Transverse colon (tissue), 4 donors: Measurements from ENCODE around the gene SFXN5. TPM values are rescaled to one million over a fixed set of nuclear protein-coding genes. Genes with fewer than 3 reads are reported as not detected.
A peak's percentile ranks its signal among the peaks of the same experiment; 100 is the strongest.

Source experiments
- DNase-seq: peaks from one replicate; pipeline ENCODE4 v3.0.0-alpha.2; 2019
- H3K27ac ChIP-seq, 4 donors: fragments of 200-600 bp; sonication (generic); 2 replicates each; pipeline ENCODE4 v1.5.1; 2016 to 2018; ENCODE audit warnings: inconsistent platforms in 4 of 4
- H3K27me3 ChIP-seq: fragments of 200-600 bp; sonication (generic); 2 replicates; pipeline ENCODE4 v1.5.1; 2017; ENCODE audit warnings: inconsistent platforms
- H3K36me3 ChIP-seq, 4 donors: fragments of 200-600 bp; sonication (generic); 2 replicates each; pipeline ENCODE4 v1.5.1; 2017 to 2019; ENCODE audit warnings: inconsistent platforms in 4 of 4
- H3K4me1 ChIP-seq, 4 donors: fragments of 200-600 bp; sonication (generic); 2 replicates each; pipeline ENCODE4 v1.5.1; 2017 to 2020; ENCODE audit warnings: inconsistent platforms in 4 of 4
- H3K4me3 ChIP-seq, 4 donors: fragments of 200-600 bp; sonication (generic); 1 replicate in 1 of 4; 2 replicates in 3 of 4; pipeline versions ENCODE4 v1.5.1 to v1.6.1; 2017 to 2019; ENCODE audit warnings: inconsistent platforms in 4 of 4
- H3K9me3 ChIP-seq, 2 donors: fragments of 200-600 bp; sonication (generic); 2 replicates each; pipeline ENCODE4 v1.5.1; 2017 to 2019; ENCODE audit warnings: inconsistent platforms in 2 of 2
- CTCF ChIP-seq, 5 experiments: fragments of 200-600 bp in 3 of 5; fragments of 450-650 bp in 2 of 5; sonication (generic) in 3 of 5; IDR thresholded peaks; 1 replicate in 2 of 5; 2 replicates in 3 of 5; pipeline ENCODE4 v1.5.1; 2016 to 2017; ENCODE audit warnings: antibody characterized with exemption in 5 of 5, inconsistent platforms in 3 of 5, mild to moderate bottlenecking in 2 of 5, moderate library complexity in 1 of 5
- EP300 ChIP-seq: sonication (generic); formaldehyde crosslinking; IDR thresholded peaks from one replicate; pipeline ENCODE4 v1.6.1; 2017; ENCODE audit warnings: antibody characterized with exemption, low read depth
- POLR2A ChIP-seq: fragments of 450-650 bp; IDR thresholded peaks from one replicate; pipeline ENCODE4 v1.6.1; 2016; ENCODE audit warnings: antibody characterized with exemption, mild to moderate bottlenecking, moderate library complexity
- POLR2AphosphoS5 ChIP-seq, 3 donors: sonication (generic); formaldehyde crosslinking; IDR thresholded peaks; one replicate each; pipeline ENCODE4 v1.6.1; 2016; ENCODE audit warnings: antibody characterized with exemption in 3 of 3
- WGBS, 2 donors: methylation state at CpG; one replicate each; pipeline ENCODE4 v1.1.5; 2018; ENCODE audit warnings: low coverage in 1 of 2; 5-methylcytosine and 5-hydroxymethylcytosine counted together
- in situ Hi-C, 4 donors: fragments of 200-750 bp; cut with MboI; loops; one replicate each; pipeline versions ENCODE4 v1.15.0 to v1.15.1; 2017; ENCODE audit warnings: low sequenced_read_pairs in 3 of 4, low pct_ligation_motif_present in 1 of 4, low pct_unique_long_range_greater_than_20kb in 1 of 4
- intact Hi-C: fragments of 100-400 bp; cut with DNase I; formaldehyde crosslinking; loops from one replicate; pipeline ENCODE4 v1.15.1; 2023; ENCODE audit warnings: low total_unique reads
- total RNA-seq, 4 donors: library from RNA; depleted of rRNA; stranded (reverse); fragments of >200 nt; gene quantifications; one replicate each; pipeline ENCODE4 v1.1.0, GENCODE V29; 2016

SFXN5 gene
- total RNA-seq, 4 donors from 2014 or later, result 12.3 to 98.4 (median 42.7) TPM

- intact Hi-C loops, result no loop called here
Observed at GRCh38 chr2:72936660-72937355, 134.7 kb downstream of the SFXN5 start.

GRCh38 chr2:72935611-72935957 is 135.9 kb downstream of the SFXN5 start:
- 85% methylated on average over 2 of the region's 2 CpGs; no CpG with 5 or more reads in 1 of the 2 donors for WGBS, 2 donors
- Histone ChIP-seq H3K4me3 (no peak overlapping the region), H3K27ac (no peak overlapping the region), H3K4me1 (peaks cover 0 to 7% (median 3%) of the 10 kb centered on the region in 4 donors), H3K9me3 (no peaks in the 10 kb centered on the region), H3K27me3 (peaks cover 4% of the 10 kb centered on the region), H3K36me3 (no peaks in the 10 kb centered on the region)
- intact Hi-C loops (no loop called here), in situ Hi-C loops (no loop called here)
- DNase-seq, result no peak
- TF ChIP-seq EP300, result no peak
- no peak for TF ChIP-seq POLR2A
- TF ChIP-seq CTCF (IDR thresholded peaks at IDR 0.05), result no peak
- TF ChIP-seq POLR2AphosphoS5 (IDR thresholded peaks at IDR 0.05), result no peak

More at GRCh38 chr2:72936660-72937355, 134.7 kb downstream of the SFXN5 start:
- in situ Hi-C loops, result no loop called here
- Histone ChIP-seq H3K4me3 (no peak overlapping the region), H3K9me3 (no peaks in the 10 kb centered on the region), H3K27me3 (no peaks in the 10 kb centered on the region), H3K27ac (no peak overlapping the region), H3K4me1 (peaks cover 0 to 7% (median 3%) of the 10 kb centered on the region in 4 donors), H3K36me3 (no peaks in the 10 kb centered on the region)
- WGBS, 2 donors, result 69 to 73% methylated on average over 3 to 15 of the region's 19 CpGs
- TF ChIP-seq POLR2A (no peak), EP300 (no peak), CTCF (IDR thresholded peaks at IDR 0.05) (no peak), POLR2AphosphoS5 (IDR thresholded peaks at IDR 0.05) (no peak)
- no peak for DNase-seq

- Histone ChIP-seq H3K36me3 (no peaks in the 10 kb centered on the region), H3K27ac (no peak overlapping the region), H3K9me3 (no peaks in the 10 kb centered on the region), H3K4me1 (peaks cover 0 to 7% (median 3%) of the 10 kb centered on the region in 4 donors), H3K27me3 (peaks cover 10% of the 10 kb centered on the region), H3K4me3 (no peak overlapping the region)
- peak; percentile 43 for DNase-seq
- 81 to 82% methylated on average over 5 to 14 of the region's 14 CpGs for WGBS, 2 donors
- in situ Hi-C loops (no loop called here), intact Hi-C loops (no loop called here)
- TF ChIP-seq EP300 (no peak), CTCF (IDR thresholded peaks at IDR 0.05) (peak; percentile 21 to 72 (median 46))
Observed at GRCh38 chr2:72934683-72935610, 136.6 kb downstream of the SFXN5 start.

GRCh38 chr2:72933646-72934151 is 137.8 kb downstream of the SFXN5 start:
- no peaks in the 10 kb centered on the region for H3K9me3 ChIP-seq

More at GRCh38 chr2:72933646-72934151, 137.8 kb downstream of the SFXN5 start:
- Histone ChIP-seq H3K27ac (no peak overlapping the region), H3K4me1 (peaks cover 0 to 7% (median 3%) of the 10 kb centered on the region in 4 donors), H3K4me3 (no peak overlapping the region), H3K27me3 (peaks cover 23% of the 10 kb centered on the region), H3K36me3 (no peaks in the 10 kb centered on the region)
- in situ Hi-C loops, result no loop called here
- 75% methylated on average over 7 of the region's 12 CpGs; no CpG with 5 or more reads in 1 of the 2 donors for WGBS, 2 donors
- TF ChIP-seq POLR2AphosphoS5 (IDR thresholded peaks at IDR 0.05) (no peak), POLR2A (no peak), EP300 (no peak), CTCF (IDR thresholded peaks at IDR 0.05) (no peak)
- DNase-seq, result no peak
- intact Hi-C loops, result no loop called here
